Keratinocyte (primary cell): ENCODE data around the gene PBOV1. TPM values are rescaled to one million over a fixed set of nuclear protein-coding genes. Genes with fewer than 3 reads are reported as not detected.

ENCODE experiments used
- DNase-seq: peaks from one replicate; pipeline ENCODE4 v3.0.0-alpha.2; 2011; ENCODE audit warnings: low read depth, missing footprints, low spot score
- FAIRE-seq: peaks from 2 replicates; lab custom pipeline; 2011; peaks lifted over from hg19 to GRCh38; lab: Jason Lieb, UNC
- H2AFZ ChIP-seq: 2 replicates; pipeline ENCODE4 v1.6.0; 2012; ENCODE audit warnings: low read length, control low read depth, inconsistent platforms; ENCODE audit not compliant: control insufficient read depth
- H3K27ac ChIP-seq: 2 replicates; pipeline ENCODE4 v1.5.1; 2011; ENCODE audit warnings: low read length; ENCODE audit not compliant: control insufficient read depth, insufficient read depth
- H3K27me3 ChIP-seq: 3 replicates; pipeline ENCODE4 v1.6.0; 2011; ENCODE audit warnings: low read length; ENCODE audit not compliant: control insufficient read depth, insufficient read depth; ENCODE audit errors: extremely low read depth
- H3K36me3 ChIP-seq, 2 experiments: 2 replicates in 1 of 2; 3 replicates in 1 of 2; pipeline ENCODE4 v1.5.1; 2011; ENCODE audit warnings: low read length in 2 of 2, mild to moderate bottlenecking in 1 of 2; ENCODE audit not compliant: control insufficient read depth in 2 of 2, insufficient read depth in 2 of 2; ENCODE audit errors: extremely low read depth in 1 of 2
- H3K4me1 ChIP-seq: 3 replicates; pipeline ENCODE4 v1.5.1; 2011; ENCODE audit warnings: low read length; ENCODE audit not compliant: control insufficient read depth, insufficient read depth; ENCODE audit errors: extremely low read depth
- H3K4me2 ChIP-seq: 3 replicates; pipeline ENCODE4 v1.6.0; 2011; ENCODE audit warnings: low read depth, low read length; ENCODE audit not compliant: control insufficient read depth, insufficient read depth; ENCODE audit errors: extremely low read depth
- H3K4me3 ChIP-seq, 3 experiments: fragments of 200-600 bp in 1 of 3; sonication (generic) in 1 of 3; 2 replicates in 2 of 3; 3 replicates in 1 of 3; pipeline ENCODE4 v1.5.1; 2011 to 2016; ENCODE audit warnings: low read length in 3 of 3, mild to moderate bottlenecking in 3 of 3, control low read depth in 2 of 3, inconsistent platforms in 1 of 3, low read depth in 1 of 3, mixed read lengths in 1 of 3, mixed run types in 1 of 3, moderate library complexity in 1 of 3; ENCODE audit not compliant: control insufficient read depth in 2 of 3, insufficient read depth in 2 of 3; ENCODE audit errors: extremely low read depth in 1 of 3
- H3K79me2 ChIP-seq: 2 replicates; pipeline ENCODE4 v1.6.0; 2012; ENCODE audit warnings: low read length; ENCODE audit not compliant: control insufficient read depth, insufficient read depth
- H3K9ac ChIP-seq: 3 replicates; pipeline ENCODE4 v1.6.0; 2011; ENCODE audit warnings: low read length; ENCODE audit not compliant: control insufficient read depth, insufficient read depth; ENCODE audit errors: extremely low read depth
- H3K9me1 ChIP-seq: 3 replicates; pipeline ENCODE4 v1.6.0; 2011; ENCODE audit warnings: low read length; ENCODE audit not compliant: control insufficient read depth, insufficient read depth; ENCODE audit errors: extremely low read depth
- H3K9me3 ChIP-seq: 2 replicates; pipeline ENCODE4 v1.5.1; 2012; ENCODE audit warnings: low read depth, low read length; ENCODE audit not compliant: control insufficient read depth
- H4K20me1 ChIP-seq: 3 replicates; pipeline ENCODE4 v1.6.0; 2011; ENCODE audit warnings: low read length; ENCODE audit not compliant: control insufficient read depth, insufficient read depth; ENCODE audit errors: extremely low read depth
- EZH2 ChIP-seq: IDR thresholded peaks from one replicate; pipeline ENCODE4 v1.6.1; 2012; ENCODE audit warnings: inconsistent platforms, mild to moderate bottlenecking, low read length, moderate library complexity
- dilution Hi-C: fragments of 300-500 bp; cut with MboI; formaldehyde crosslinking; loops from one replicate; pipeline ENCODE4 v1.7.0; 2020; ENCODE audit warnings: low sequenced_read_pairs; ENCODE audit not compliant: extremely low pct_ligation_motif_present
- polyA plus RNA-seq, 5 experiments: library from polyadenylated mRNA; depleted of rRNA in 3 of 5; stranded (reverse) in 3 of 5; stranded (forward) in 1 of 5; unstranded in 1 of 5; fragments of >200 nt; gene quantifications; 1 replicate in 1 of 5; 2 replicates in 3 of 5; 3 replicates in 1 of 5; pipeline versions ENCODE4 v1.2.1 to v1.2.3, GENCODE V29; 2011 to 2012; ENCODE audit warnings: missing spikeins in 2 of 5, low read depth in 1 of 5, low replicate concordance in 1 of 5
- TF ChIP-seq, protein P1 (sequence below), 3 experiments: IDR thresholded peaks in 1 of 3; conservative IDR thresholded peaks in 1 of 3; optimal IDR thresholded peaks in 1 of 3; 2 replicates in 2 of 3; 3 replicates in 1 of 3; pipeline versions ENCODE3 to v1.5.1; 2011; ENCODE audit warnings: low read length in 3 of 3, mild to moderate bottlenecking in 3 of 3, moderate library complexity in 2 of 3, control low read depth in 1 of 3, inconsistent platforms in 1 of 3; ENCODE audit not compliant: insufficient read depth in 2 of 3; ENCODE audit errors: extremely low read depth in 1 of 3

The PBOV1 gene
- polyA plus RNA-seq, 1 donor (not counting 4 experiments of a cell fraction or from before 2014, with no cell fraction given) = not detected

DNA sequence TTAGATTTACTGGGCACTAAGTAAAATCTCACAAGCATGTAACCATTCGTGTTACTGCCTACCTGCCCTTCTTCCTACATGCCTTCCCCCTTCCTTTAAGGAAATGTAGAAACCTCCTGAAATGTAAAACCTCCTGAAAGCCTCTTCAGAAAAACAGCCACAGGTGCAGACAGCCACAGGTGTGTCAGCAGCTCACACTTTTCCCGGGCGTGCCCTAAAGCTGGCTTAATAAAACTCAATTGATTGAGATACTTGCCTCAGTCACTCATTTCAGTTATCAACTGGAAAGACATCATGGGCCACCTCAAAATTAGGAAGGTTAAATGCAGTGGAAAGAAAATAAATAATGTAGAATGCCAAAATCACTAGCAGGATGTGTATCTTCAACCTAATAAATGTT lies 23.1 kb upstream of the PBOV1 start:
- H3K27ac ChIP-seq = no peak overlapping the region
- H3K36me3 ChIP-seq = no peaks in the 10 kb centered on the region
- peaks cover 3% of the 10 kb centered on the region for H3K4me1 ChIP-seq
- no peaks in the 10 kb centered on the region for H3K27me3 ChIP-seq
- TF ChIP-seq, protein P1, sequence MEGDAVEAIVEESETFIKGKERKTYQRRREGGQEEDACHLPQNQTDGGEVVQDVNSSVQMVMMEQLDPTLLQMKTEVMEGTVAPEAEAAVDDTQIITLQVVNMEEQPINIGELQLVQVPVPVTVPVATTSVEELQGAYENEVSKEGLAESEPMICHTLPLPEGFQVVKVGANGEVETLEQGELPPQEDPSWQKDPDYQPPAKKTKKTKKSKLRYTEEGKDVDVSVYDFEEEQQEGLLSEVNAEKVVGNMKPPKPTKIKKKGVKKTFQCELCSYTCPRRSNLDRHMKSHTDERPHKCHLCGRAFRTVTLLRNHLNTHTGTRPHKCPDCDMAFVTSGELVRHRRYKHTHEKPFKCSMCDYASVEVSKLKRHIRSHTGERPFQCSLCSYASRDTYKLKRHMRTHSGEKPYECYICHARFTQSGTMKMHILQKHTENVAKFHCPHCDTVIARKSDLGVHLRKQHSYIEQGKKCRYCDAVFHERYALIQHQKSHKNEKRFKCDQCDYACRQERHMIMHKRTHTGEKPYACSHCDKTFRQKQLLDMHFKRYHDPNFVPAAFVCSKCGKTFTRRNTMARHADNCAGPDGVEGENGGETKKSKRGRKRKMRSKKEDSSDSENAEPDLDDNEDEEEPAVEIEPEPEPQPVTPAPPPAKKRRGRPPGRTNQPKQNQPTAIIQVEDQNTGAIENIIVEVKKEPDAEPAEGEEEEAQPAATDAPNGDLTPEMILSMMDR (optimal IDR thresholded peaks at IDR 0.05 in 1 of 3, IDR thresholded peaks at IDR 0.05 in 1 of 3, conservative IDR thresholded peaks at IDR 0.05 in 1 of 3; ENCODE audit: extremely low read depth in 1 of 3, insufficient read depth in 2 of 3, low read length in 3 of 3) = no peak
- no peak for TF ChIP-seq EZH2
- no peak overlapping the region for H3K4me2 ChIP-seq
- FAIRE-seq = no peak
- H4K20me1 ChIP-seq = no peaks in the 10 kb centered on the region
- no peak overlapping the region for H3K4me3 ChIP-seq
- dilution Hi-C loops = no loop called here
- DNase-seq = no peak
- H3K9me1 ChIP-seq = no peaks in the 10 kb centered on the region
- no peak overlapping the region for H3K9ac ChIP-seq
- no peak overlapping the region for H2AFZ ChIP-seq
- no peaks in the 10 kb centered on the region for H3K79me2 ChIP-seq
- no peaks in the 10 kb centered on the region for H3K9me3 ChIP-seq

DNA sequence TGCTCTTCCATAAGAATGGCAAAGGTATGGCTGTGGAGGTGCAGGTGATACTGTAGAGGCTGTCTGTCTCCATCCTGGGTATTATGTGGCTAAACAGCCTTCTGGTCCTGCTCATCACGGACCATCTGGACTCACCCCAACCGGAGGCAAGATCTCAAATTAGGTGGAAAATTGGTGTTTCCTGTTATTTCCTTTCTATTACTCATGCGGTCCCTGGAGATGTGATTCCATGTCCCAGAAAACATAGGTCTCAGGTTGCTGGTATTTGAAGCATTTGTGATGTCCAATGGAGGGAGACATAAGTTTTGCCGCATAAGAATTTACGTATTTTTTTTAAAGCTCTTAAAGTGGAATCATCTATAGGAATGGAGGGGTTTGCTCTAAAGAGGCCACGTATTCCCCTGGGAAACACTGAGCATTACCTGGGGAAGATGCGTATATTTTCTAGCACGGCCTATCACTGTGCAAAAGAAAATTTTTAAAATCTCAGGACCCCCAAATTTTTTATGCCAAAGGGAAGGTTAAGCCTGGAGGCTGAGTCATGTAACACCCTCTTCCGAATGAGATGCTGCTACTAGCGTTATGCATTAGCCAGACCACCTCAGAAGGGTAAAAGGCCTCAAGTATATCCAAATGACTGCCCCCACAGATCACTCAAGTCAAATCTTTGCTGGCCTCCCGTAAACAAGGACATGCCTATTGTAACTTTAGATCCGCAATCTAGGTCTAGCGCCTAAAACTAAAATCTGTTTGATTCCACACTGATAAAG lies 22.4 kb upstream of the PBOV1 start:
- no peak overlapping the region for H3K4me3 ChIP-seq
- no peak for TF ChIP-seq EZH2
- TF ChIP-seq, protein P1 (optimal IDR thresholded peaks at IDR 0.05 in 1 of 3, IDR thresholded peaks at IDR 0.05 in 1 of 3, conservative IDR thresholded peaks at IDR 0.05 in 1 of 3; ENCODE audit: extremely low read depth in 1 of 3, insufficient read depth in 2 of 3, low read length in 3 of 3) = no peak
- H3K36me3 ChIP-seq = no peaks in the 10 kb centered on the region
- H2AFZ ChIP-seq = no peak overlapping the region
- H3K4me2 ChIP-seq = no peak overlapping the region
- peaks cover 3% of the 10 kb centered on the region for H3K4me1 ChIP-seq
- no peaks in the 10 kb centered on the region for H4K20me1 ChIP-seq
- no peaks in the 10 kb centered on the region for H3K27me3 ChIP-seq
- no peak for DNase-seq
- H3K9me1 ChIP-seq = no peaks in the 10 kb centered on the region
- no peak overlapping the region for H3K27ac ChIP-seq
- no peaks in the 10 kb centered on the region for H3K79me2 ChIP-seq
- no peak for FAIRE-seq
- dilution Hi-C loops = no loop called here
- H3K9me3 ChIP-seq = no peaks in the 10 kb centered on the region
- no peak overlapping the region for H3K9ac ChIP-seq
